Subcutaneous adipose tissue (tissue), 4 donors: Measurements from ENCODE around the gene ZNF322. TPM values are rescaled to one million over a fixed set of nuclear protein-coding genes. Genes with fewer than 3 reads are reported as not detected.

Experiments
- total RNA-seq, 4 donors: library from RNA; depleted of rRNA; stranded (reverse); fragments of >200 nt; gene quantifications; one replicate each; pipeline ENCODE4 v1.1.0, GENCODE V29; 2016
- TF ChIP-seq, protein P1 (sequence below): fragments of 450-650 bp; IDR thresholded peaks from one replicate; pipeline ENCODE4 v1.5.1; 2016; ENCODE audit warnings: low read depth, mild to moderate bottlenecking, control low read depth, antibody characterized with exemption, moderate library complexity

Gene ZNF322
- total RNA-seq, 4 donors from 2014 or later: 14.7 to 18.8 (median 16.6) TPM

DNA sequence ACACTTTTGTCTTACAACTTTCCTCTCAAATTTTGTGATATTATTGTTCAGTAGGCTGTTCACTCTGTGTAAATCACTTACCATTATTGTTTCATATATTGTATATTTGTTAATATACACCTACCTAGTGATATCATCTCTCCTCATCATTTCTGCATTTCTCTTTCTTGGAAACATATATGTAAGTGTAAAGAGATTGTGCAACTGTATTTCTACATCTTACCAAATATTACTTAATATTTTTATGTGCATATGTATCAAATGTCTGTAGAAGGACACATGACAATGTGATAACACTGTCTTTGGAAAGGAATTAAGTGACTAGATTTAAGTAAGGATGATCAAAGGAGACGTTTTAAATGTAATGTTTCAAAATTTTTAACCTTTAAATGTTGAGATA lies 30.2 kb downstream of the ZNF322 start:
- TF ChIP-seq, protein P1, sequence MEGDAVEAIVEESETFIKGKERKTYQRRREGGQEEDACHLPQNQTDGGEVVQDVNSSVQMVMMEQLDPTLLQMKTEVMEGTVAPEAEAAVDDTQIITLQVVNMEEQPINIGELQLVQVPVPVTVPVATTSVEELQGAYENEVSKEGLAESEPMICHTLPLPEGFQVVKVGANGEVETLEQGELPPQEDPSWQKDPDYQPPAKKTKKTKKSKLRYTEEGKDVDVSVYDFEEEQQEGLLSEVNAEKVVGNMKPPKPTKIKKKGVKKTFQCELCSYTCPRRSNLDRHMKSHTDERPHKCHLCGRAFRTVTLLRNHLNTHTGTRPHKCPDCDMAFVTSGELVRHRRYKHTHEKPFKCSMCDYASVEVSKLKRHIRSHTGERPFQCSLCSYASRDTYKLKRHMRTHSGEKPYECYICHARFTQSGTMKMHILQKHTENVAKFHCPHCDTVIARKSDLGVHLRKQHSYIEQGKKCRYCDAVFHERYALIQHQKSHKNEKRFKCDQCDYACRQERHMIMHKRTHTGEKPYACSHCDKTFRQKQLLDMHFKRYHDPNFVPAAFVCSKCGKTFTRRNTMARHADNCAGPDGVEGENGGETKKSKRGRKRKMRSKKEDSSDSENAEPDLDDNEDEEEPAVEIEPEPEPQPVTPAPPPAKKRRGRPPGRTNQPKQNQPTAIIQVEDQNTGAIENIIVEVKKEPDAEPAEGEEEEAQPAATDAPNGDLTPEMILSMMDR: no peak

DNA sequence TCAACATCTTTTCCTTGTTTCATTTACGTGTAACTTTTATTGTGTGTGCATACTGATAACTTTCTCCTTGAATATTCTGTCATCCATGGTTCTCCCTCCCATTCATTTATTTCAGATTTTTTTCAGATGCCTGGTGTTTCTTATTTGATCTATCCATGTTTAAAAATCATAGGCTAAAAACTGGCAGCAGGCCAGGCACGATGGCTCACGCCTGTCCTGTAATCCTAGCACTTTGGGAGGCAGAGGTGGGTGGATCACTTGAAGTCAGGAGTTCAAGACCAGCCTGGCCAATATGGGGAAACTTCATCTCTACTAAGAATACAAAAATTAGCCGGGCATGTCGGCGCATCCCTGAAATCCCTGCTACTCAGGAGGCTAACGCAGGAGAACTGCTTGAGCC lies 31.7 kb downstream of the ZNF322 start:
- TF ChIP-seq, protein P1: no peak

DNA sequence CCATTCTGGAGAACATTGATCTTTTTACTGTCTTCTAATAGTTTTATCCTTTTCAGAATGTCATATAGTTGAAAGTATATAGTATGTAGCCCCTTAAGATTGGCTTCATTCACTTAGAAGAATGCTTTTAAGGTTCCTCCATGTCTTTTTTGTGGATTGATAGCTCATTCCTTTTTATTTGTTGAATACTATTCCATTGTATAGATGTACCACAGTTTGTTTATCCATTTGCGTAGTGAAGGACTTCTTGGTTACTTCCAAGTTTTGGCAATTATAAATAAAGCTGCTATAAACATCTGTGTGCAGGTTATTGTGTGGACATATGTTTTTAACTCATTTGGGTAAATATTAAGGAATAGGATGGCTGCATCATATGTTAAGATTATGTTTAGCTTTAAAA lies 35.0 kb downstream of the ZNF322 start:
- TF ChIP-seq, protein P1: no peak

GRCh38 chr6:26623339-26623859 lies 36.1 kb downstream of the ZNF322 start:
- TF ChIP-seq, protein P1: no peak

DNA sequence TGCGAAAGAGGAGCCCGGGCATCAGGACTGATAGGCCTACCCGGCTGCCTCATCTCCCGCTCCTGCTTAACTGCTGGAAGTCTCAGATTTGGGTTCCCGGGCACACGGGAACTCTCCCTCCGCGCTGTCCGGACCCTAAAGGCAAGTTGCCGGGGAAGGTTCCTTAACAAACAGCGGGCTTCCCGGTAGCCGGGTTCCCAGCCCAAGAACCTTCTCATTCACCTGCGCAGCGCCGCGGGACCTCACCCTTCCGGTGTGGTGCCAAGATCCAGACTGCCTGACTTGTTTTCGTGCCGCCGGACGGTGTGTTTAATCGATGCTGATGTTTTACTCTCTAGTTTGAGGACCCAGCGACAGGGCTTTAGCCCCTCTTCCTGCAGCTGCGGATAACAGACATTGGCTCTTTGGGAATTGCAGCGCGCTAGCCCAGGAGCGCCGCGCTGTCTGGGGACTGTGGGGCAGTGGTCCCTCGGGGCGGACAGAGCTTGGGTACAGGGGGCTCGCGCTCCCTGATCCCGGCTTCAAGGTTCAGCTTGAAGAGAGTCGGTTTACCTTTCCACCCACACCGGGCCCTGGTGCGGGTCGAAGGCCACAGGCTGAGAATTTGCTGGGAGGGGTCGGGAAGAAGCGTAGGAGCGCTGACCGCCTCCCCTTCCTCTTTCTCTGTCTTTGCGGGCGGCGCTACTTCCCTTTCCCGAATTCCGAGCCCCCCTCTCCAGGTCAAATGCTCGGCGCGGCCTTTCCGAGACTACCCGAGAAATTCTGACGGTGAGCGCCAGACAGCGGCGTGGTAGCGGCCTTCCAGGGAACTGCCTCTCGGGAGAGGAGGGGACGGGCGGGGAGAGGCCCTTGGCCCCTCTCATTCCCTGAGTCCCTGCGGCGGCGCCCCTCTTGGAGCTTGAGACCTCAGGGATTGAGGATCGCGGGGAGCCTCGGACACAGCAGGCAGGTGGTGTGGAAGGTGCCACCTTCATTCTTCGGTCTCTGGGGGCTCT lies 45.6 kb downstream of the ZNF322 start:
- TF ChIP-seq, protein P1: no peak

DNA sequence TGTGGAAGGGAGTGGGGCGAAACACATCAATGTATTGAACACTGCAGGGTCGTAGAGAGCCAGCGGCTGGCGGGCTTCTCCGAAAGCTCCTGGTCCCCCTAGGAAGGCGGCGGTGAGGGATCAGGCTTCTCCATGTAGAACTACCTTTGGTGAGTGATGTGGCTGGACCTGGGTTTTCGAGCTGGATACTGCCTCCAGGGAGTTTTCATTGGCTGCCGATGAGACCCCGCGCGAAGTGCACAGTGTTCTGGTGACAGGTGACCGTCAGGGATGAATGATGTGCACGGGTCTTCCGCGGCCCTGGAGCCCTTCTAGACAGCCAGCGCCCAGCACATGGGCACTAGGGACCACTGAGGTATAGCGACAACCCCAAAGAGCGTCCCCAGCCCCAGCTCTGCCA lies 46.3 kb downstream of the ZNF322 start:
- TF ChIP-seq, protein P1: no peak

DNA sequence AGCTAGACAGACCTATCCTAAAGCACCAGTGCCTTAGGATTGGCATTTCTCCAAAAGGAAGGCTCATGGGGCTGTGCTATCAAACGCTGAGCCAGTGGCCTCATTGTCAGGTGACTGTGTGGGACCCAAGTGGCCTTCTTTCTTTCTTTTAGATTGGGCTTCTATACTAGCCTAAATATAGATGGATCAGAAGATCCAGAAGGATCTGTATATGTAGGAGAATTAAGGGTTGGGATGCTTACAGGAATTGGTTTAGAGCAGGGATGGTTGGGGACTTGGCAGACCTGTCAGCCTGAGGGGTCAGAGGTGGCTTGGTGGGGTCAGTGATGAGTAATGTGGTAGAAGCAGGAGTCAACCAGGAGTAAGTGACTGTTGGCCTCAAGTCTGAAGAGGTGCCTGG lies 47.9 kb downstream of the ZNF322 start:
- TF ChIP-seq, protein P1: no peak
